Psoas muscle (tissue), 8 donors: Measurements from ENCODE around the gene PXT1. TPM values are rescaled to one million over a fixed set of nuclear protein-coding genes. Genes with fewer than 3 reads are reported as not detected.

Experiments
- ATAC-seq, 4 donors: fragments of 200-7000 bp; cut with Tn5 transposase; one replicate each; pipeline ENCODE4 v1.9.1; 2020; ENCODE audit warnings: moderate library complexity in 3 of 4, mild to moderate bottlenecking in 2 of 4
- DNase-seq, 2 donors: peaks; one replicate each; pipeline ENCODE4 v3.0.0-alpha.2; 2020
- H3K27ac ChIP-seq: fragments of 200-600 bp; one replicate; pipeline ENCODE4 v1.8.0; 2022
- H3K27me3 ChIP-seq, 3 donors: fragments of 200-600 bp in 1 of 3; one replicate each; pipeline versions ENCODE4 v1.6.1 to v1.8.0; 2013 to 2022; ENCODE audit warnings: low read length in 2 of 3, mild to moderate bottlenecking in 2 of 3, moderate library complexity in 1 of 3; ENCODE audit not compliant: insufficient read depth in 3 of 3
- H3K36me3 ChIP-seq, 2 donors: fragments of 200-600 bp in 1 of 2; one replicate each; pipeline versions ENCODE4 v1.6.1 to v1.8.0; 2013 to 2022; ENCODE audit warnings: low read depth in 1 of 2, mild to moderate bottlenecking in 1 of 2, moderate library complexity in 1 of 2; ENCODE audit not compliant: insufficient read depth in 1 of 2
- H3K4me1 ChIP-seq: fragments of 200-600 bp; one replicate; pipeline ENCODE4 v1.8.0; 2022
- H3K4me3 ChIP-seq: fragments of 200-600 bp; one replicate; pipeline ENCODE4 v1.8.0; 2022; ENCODE audit warnings: mild to moderate bottlenecking
- H3K9me3 ChIP-seq: fragments of 200-600 bp; one replicate; pipeline ENCODE4 v1.8.0; 2022
- WGBS, 3 donors: extraction: QIAGEN DNeasy Blood & Tissue Kit; methylation state at CpG; one replicate each; pipeline versions ENCODE4 v1.1.6 to v1.1.7; 2013; 5-methylcytosine and 5-hydroxymethylcytosine counted together
- intact Hi-C, 2 donors: fragments of 100-400 bp; cut with DNase I; formaldehyde crosslinking; loops; one replicate each; pipeline versions ENCODE4 v1.11.0 to v1.14.2; 2022
- polyA plus RNA-seq, 3 donors: library from polyadenylated mRNA; stranded (reverse); fragments of 200-250 nt; gene quantifications; one replicate each; pipeline ENCODE4 v1.2.3, GENCODE V29; 2013
- total RNA-seq, 4 donors: library from RNA; stranded (reverse); fragmentation: NEBNext Ultra II Directional in 2 of 4; extraction: Animal tissue kit (Norgen Biotek cat#: 25700) in 2 of 4; gene quantifications; one replicate each; pipeline versions ENCODE4 v1.2.1 to v1.2.4, GENCODE V29; 2021 to 2023
- TF ChIP-seq, protein P1 (sequence below): fragments of 200-600 bp; IDR thresholded peaks from one replicate; pipeline ENCODE4 v1.8.0; 2022; ENCODE audit warnings: antibody characterized with exemption
- donor health status: healthy with polysubstance abuse.
- donor health status: DM: no; HTN: no; CAD: no; lungs with moderate emphysema.
- donor health status: Bipolar disorder and iron deficiency.
- donor health status: healthy.
- donor health status: DM: yes; HTN: yes; CAD: no.
- donor health status: DM: no; HTN: no; CAD: no.
- donor health status: DM: no; HTN: no; CAD: no.
- donor health status: DM: yes; HTN: yes; CAD: no.

PXT1 gene
- total and polyA plus RNA-seq, 7 donors = 0.03 to 0.34 (median 0.14) TPM; not detected in 1

DNA sequence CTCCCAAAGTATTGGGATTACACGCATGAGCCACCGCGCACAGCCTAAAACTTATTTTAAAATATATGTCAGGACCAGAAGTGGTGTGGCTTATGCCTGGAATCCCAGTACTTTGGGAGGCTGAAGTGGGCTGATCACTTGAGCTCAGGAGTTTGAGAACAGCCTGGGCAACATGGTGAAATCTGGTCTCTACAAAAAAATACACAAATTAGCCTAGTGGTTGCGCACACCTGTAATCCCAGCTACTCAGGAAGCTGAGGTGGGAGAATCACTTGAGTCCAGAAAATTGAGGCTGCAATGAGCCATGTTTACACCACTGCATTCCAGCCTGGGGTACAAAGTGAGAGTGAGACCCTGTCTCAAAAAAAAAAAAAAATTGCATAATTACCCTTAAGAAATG, 13.7 kb downstream of the PXT1 start:
- Histone ChIP-seq H3K9me3 (no peaks in the 10 kb centered on the region), H3K4me3 (no peak overlapping the region), H3K27ac (no peak overlapping the region), H3K36me3 (no peaks in the 10 kb centered on the region), H3K4me1 (peaks cover under 1% of the 10 kb centered on the region), H3K27me3 (no peaks in the 10 kb centered on the region)
- DNase-seq (no peak), ATAC-seq (peak in 1 of 4 donors; percentile 35)
- TF ChIP-seq, protein P1, sequence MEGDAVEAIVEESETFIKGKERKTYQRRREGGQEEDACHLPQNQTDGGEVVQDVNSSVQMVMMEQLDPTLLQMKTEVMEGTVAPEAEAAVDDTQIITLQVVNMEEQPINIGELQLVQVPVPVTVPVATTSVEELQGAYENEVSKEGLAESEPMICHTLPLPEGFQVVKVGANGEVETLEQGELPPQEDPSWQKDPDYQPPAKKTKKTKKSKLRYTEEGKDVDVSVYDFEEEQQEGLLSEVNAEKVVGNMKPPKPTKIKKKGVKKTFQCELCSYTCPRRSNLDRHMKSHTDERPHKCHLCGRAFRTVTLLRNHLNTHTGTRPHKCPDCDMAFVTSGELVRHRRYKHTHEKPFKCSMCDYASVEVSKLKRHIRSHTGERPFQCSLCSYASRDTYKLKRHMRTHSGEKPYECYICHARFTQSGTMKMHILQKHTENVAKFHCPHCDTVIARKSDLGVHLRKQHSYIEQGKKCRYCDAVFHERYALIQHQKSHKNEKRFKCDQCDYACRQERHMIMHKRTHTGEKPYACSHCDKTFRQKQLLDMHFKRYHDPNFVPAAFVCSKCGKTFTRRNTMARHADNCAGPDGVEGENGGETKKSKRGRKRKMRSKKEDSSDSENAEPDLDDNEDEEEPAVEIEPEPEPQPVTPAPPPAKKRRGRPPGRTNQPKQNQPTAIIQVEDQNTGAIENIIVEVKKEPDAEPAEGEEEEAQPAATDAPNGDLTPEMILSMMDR = no peak
- intact Hi-C loops = loop anchor here in 1 of 2 donors (10.0 kb wide), 2 partner anchors 116 to 326 kb away; partner anchors contain the start of gene STK38
- WGBS, 3 donors = 47 to 95% (median 62%) methylated on average over 4 of the region's 4 CpGs

DNA sequence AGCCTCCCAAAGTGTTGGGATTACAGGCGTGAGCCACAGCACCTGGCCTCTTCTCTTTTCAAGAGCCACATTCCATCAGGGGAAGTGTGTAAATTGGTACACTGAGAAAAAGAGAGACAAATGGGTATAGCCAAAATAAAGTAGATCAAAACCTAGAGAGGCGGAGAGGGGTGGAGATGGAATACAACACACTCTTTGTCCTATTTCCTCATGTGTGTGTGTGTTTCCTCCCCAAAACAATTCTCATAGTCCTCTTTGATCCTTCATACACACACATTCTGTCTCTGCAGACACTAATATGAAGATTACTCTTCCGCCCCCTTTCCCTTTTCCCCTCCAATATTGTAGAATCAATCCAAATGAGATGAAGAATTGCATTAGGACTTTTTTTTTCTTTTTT, 16.0 kb downstream of the PXT1 start:
- Histone ChIP-seq H3K4me1 (peaks cover 12% of the 10 kb centered on the region), H3K9me3 (no peaks in the 10 kb centered on the region), H3K27ac (no peak overlapping the region), H3K36me3 (no peaks in the 10 kb centered on the region), H3K27me3 (no peaks in the 10 kb centered on the region), H3K4me3 (no peak overlapping the region)
- WGBS, 3 donors = 80 to 91% (median 91%) methylated on average over 3 of the region's 3 CpGs
- DNase-seq (no peak), ATAC-seq (no peak)
- intact Hi-C loops = loop anchor here in 1 of 2 donors (10.0 kb wide), 2 partner anchors 118 to 328 kb away; partner anchors contain the start of gene STK38
- TF ChIP-seq, protein P1 = no peak

DNA sequence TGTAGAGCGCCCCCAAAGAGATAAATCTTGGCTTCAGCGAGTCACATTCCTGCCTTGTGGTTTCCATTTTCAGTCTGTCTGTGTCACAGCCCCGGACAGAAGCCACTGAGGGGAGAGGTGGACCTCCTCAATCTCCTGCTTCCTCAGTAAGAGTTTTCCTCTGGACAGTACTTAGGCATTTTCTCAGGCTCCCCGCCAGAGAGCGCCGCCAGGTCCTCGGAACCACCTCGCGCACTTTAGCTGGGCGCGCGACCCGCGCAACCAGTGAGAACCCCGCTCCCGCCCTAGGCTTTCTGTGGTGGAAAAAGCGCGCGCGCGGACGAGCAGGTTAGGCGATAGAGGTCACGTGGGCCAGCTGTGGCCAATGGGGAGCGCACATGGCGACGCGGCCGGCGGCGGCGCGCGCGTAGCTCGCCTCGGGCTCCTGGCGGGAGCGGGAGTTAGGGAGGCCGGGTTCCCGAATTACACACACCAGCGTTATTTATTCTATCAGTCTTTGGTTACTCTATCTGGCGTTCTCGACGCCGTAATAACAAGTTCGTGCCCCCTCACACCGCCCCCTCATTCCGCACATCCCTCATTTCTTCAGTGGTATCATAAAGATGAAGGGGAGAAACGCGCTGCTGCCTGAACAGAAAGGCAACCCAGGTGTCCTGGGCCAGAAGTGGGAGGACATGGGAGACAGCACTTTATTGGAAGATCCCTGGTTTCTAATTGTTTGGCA, 19.4 kb downstream of the PXT1 start:
- H3K36me3 ChIP-seq = no peaks in the 10 kb centered on the region
- peak overlapping the region; percentile 83 for H3K27ac ChIP-seq
- H3K4me1 ChIP-seq = peaks cover 12% of the 10 kb centered on the region
- TF ChIP-seq, protein P1 = peak; percentile 59
- H3K4me3 ChIP-seq = peak overlapping the region; percentile 69
- no peaks in the 10 kb centered on the region for H3K9me3 ChIP-seq
- H3K27me3 ChIP-seq = no peaks in the 10 kb centered on the region
- intact Hi-C loops = loop anchor here (1.0 to 10.0 kb wide), 4 partner anchors 20 to 332 kb away; partner anchors contain the start of genes KCTD20 (in 1 of the 2), PXT1 (in 1 of the 2) and STK38 (in 1 of the 2)
- DNase-seq (peak; percentile 99), ATAC-seq (peak; percentile 99 to 100 (median 100))
- WGBS, 3 donors = 0% methylated on average over 49 to 51 of the region's 51 CpGs

DNA sequence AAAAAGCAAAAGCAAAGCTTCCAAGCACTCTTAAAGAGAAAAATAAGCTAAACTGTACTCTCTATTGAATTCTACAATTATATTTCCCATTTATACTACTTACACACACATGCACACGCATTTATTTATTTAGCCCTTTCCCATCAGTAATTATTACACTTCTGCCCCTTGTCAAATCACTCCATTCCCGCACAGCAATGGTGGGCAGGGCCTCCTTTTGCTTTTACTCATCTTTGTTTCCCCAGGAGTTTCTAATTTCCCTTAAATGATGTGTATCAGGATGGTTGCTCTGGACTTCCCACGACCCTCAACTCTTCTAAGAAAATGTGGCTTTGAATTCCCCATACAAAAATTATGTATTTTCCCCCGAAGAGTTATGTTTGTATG, 19.9 kb downstream of the PXT1 start:
- Histone ChIP-seq H3K9me3 (no peaks in the 10 kb centered on the region), H3K36me3 (no peaks in the 10 kb centered on the region), H3K4me3 (peak overlapping the region; percentile 69), H3K27me3 (no peaks in the 10 kb centered on the region), H3K27ac (peak overlapping the region; percentile 83), H3K4me1 (peaks cover 12% of the 10 kb centered on the region)
- TF ChIP-seq, protein P1 = no peak
- intact Hi-C loops = loop anchor here (1.0 to 10.0 kb wide), 4 partner anchors 20 to 332 kb away; partner anchors contain the start of genes KCTD20 (in 1 of the 2), PXT1 (in 1 of the 2) and STK38 (in 1 of the 2)
- WGBS, 3 donors = 12 to 15% (median 13%) methylated on average over 4 of the region's 4 CpGs
- ATAC-seq (no peak), DNase-seq (no peak)
